CD14-positive monocyte (primary cell): ENCODE data around the gene NHS. TPM values are rescaled to one million over a fixed set of nuclear protein-coding genes. Genes with fewer than 3 reads are reported as not detected.

Source experiments
- DNase-seq, 3 donors: peaks; one replicate each; pipeline ENCODE4 v3.0.0-alpha.2; 2011 to 2022
- H2AFZ ChIP-seq: 2 replicates; pipeline ENCODE4 v1.6.0; 2012; ENCODE audit warnings: mild to moderate bottlenecking, low read depth, low read length, inconsistent platforms; ENCODE audit not compliant: insufficient read depth, poor library complexity, severe bottlenecking
- H3K27ac ChIP-seq, 2 donors: 1 replicate in 1 of 2; 2 replicates in 1 of 2; pipeline ENCODE4 v1.5.1; 2012 to 2013; ENCODE audit warnings: low read length in 2 of 2, control low read depth in 1 of 2, inconsistent platforms in 1 of 2, low read depth in 1 of 2, mild to moderate bottlenecking in 1 of 2
- H3K27me3 ChIP-seq, 2 donors: one replicate each; pipeline versions ENCODE4 v1.6.0 to v1.6.1; 2011 to 2013; ENCODE audit warnings: low read length in 2 of 2; ENCODE audit not compliant: control insufficient read depth in 2 of 2, insufficient read depth in 2 of 2
- H3K36me3 ChIP-seq, 2 donors: replicated peaks in 1 of 2; 1 replicate in 1 of 2; 2 replicates in 1 of 2; pipeline versions ENCODE4 v1.5.1 to v1.6.1; 2012 to 2013; ENCODE audit warnings: low read length in 2 of 2, control low read depth in 1 of 2, inconsistent platforms in 1 of 2, mild to moderate bottlenecking in 1 of 2; ENCODE audit not compliant: insufficient read depth in 2 of 2, control insufficient read depth in 1 of 2
- H3K4me1 ChIP-seq, 2 donors: 1 replicate in 1 of 2; 2 replicates in 1 of 2; pipeline versions ENCODE4 v1.5.1 to v1.6.1; 2012 to 2013; ENCODE audit warnings: low read length in 2 of 2, control low read depth in 1 of 2, inconsistent platforms in 1 of 2, mild to moderate bottlenecking in 1 of 2, moderate library complexity in 1 of 2; ENCODE audit not compliant: insufficient read depth in 2 of 2, control insufficient read depth in 1 of 2
- H3K4me2 ChIP-seq: replicated peaks from 2 replicates; pipeline ENCODE3; 2012; ENCODE audit warnings: low read length, moderate library complexity, mild to moderate bottlenecking; ENCODE audit not compliant: poor library complexity, severe bottlenecking; ENCODE audit errors: extremely low read depth
- H3K4me3 ChIP-seq, 3 experiments: fragments of 200-600 bp in 1 of 3; sonication (generic) in 1 of 3; replicated peaks in 1 of 3; 1 replicate in 2 of 3; 2 replicates in 1 of 3; pipeline ENCODE4 v1.5.1; 2011 to 2013; ENCODE audit warnings: low read length in 3 of 3, mild to moderate bottlenecking in 3 of 3, control low read depth in 2 of 3, low read depth in 2 of 3, inconsistent platforms in 1 of 3, moderate library complexity in 1 of 3
- H3K79me2 ChIP-seq: 2 replicates; pipeline ENCODE4 v1.6.0; 2012; ENCODE audit warnings: mild to moderate bottlenecking, control low read depth, inconsistent platforms, low read length, moderate library complexity; ENCODE audit not compliant: insufficient read depth
- H3K9ac ChIP-seq: 2 replicates; pipeline ENCODE4 v1.6.0; 2017; ENCODE audit warnings: low read length, mild to moderate bottlenecking; ENCODE audit not compliant: insufficient read depth, poor library complexity, severe bottlenecking
- H3K9me3 ChIP-seq, 2 donors: replicated peaks in 1 of 2; 1 replicate in 1 of 2; 2 replicates in 1 of 2; pipeline versions ENCODE4 v1.5.1 to v1.6.1; 2012 to 2013; ENCODE audit warnings: low read length in 2 of 2, control low read depth in 1 of 2; ENCODE audit not compliant: control insufficient read depth in 1 of 2, insufficient read depth in 1 of 2
- H4K20me1 ChIP-seq: 2 replicates; pipeline ENCODE4 v1.6.0; 2012; ENCODE audit warnings: mild to moderate bottlenecking, low read length, control low read depth, moderate library complexity; ENCODE audit not compliant: insufficient read depth
- H3K27ac Mint-ChIP-seq, 7 donors: one replicate each; pipeline ENCODE4 v1.8.0; 2020; ENCODE audit warnings: mild to moderate bottlenecking in 7 of 7, mixed read lengths in 7 of 7, moderate library complexity in 6 of 7, inconsistent platforms in 2 of 7
- H3K27me3 Mint-ChIP-seq, 3 donors: one replicate each; pipeline ENCODE4 v1.8.0; 2021 to 2022; ENCODE audit warnings: low read depth in 3 of 3, mild to moderate bottlenecking in 3 of 3, mixed read lengths in 3 of 3, moderate library complexity in 3 of 3, inconsistent platforms in 1 of 3
- H3K36me3 Mint-ChIP-seq, 2 donors: one replicate each; pipeline ENCODE4 v1.8.0; 2020; ENCODE audit warnings: mixed read lengths in 2 of 2, inconsistent platforms in 1 of 2, mild to moderate bottlenecking in 1 of 2
- H3K4me1 Mint-ChIP-seq: one replicate; pipeline ENCODE4 v1.8.0; 2020; ENCODE audit warnings: mild to moderate bottlenecking, mixed read lengths
- H3K4me3 Mint-ChIP-seq, 2 donors: one replicate each; pipeline ENCODE4 v1.8.0; 2020; ENCODE audit warnings: mild to moderate bottlenecking in 2 of 2, mixed read lengths in 2 of 2, moderate library complexity in 1 of 2
- H3K9me3 Mint-ChIP-seq, 7 donors: one replicate each; pipeline ENCODE4 v1.8.0; 2020 to 2022; ENCODE audit warnings: mixed read lengths in 7 of 7, mild to moderate bottlenecking in 6 of 7, moderate library complexity in 6 of 7, inconsistent platforms in 2 of 7
- CTCF ChIP-seq: fragments of 200-600 bp; IDR thresholded peaks from one replicate; pipeline ENCODE4 v1.8.0; 2022; ENCODE audit warnings: antibody characterized with exemption, mild to moderate bottlenecking
- WGBS: methylation state at CpG from one replicate; pipeline ENCODE4 v1.1.5; 2013; ENCODE audit warnings: missing lambda C conversion rate; ENCODE audit not compliant: insufficient coverage; 5-methylcytosine and 5-hydroxymethylcytosine counted together
- intact Hi-C, 2 donors: fragments of 100-400 bp; cut with micrococcal nuclease; formaldehyde crosslinking; loops; one replicate each; pipeline versions ENCODE4 v1.15.0 to v1.15.1; 2023
- polyA plus RNA-seq, 3 donors: library from polyadenylated mRNA; depleted of rRNA in 1 of 3; unstranded in 2 of 3; stranded (reverse) in 1 of 3; fragments of 300-500 nt in 2 of 3; fragments of >200 nt in 1 of 3; fragmentation: Illumina TruSeq in 2 of 3; gene quantifications; 1 replicate in 2 of 3; 2 replicates in 1 of 3; pipeline ENCODE4 v1.2.3, GENCODE V29; 2012 to 2021

NHS gene
- polyA plus RNA-seq, 3 donors: 0.86 to 1.8 (median 1.3) TPM

- Histone ChIP-seq H3K4me2 (no peak overlapping the region), H4K20me1 (no peaks in the 10 kb centered on the region), H3K27me3 (peaks cover 0 to 3% of the 10 kb centered on the region in 2 donors), H3K4me3 (no peak overlapping the region), H3K9ac (no peak overlapping the region), H3K4me1 (no peaks in the 10 kb centered on the region), H2AFZ (no peak overlapping the region), H3K27ac (no peak overlapping the region), H3K36me3 (no peaks in the 10 kb centered on the region), H3K79me2 (no peaks in the 10 kb centered on the region), H3K9me3 (no peaks in the 10 kb centered on the region)
- Mint-ChIP-seq H3K27ac (no peak overlapping the region), H3K4me3 (no peak overlapping the region), H3K27me3 (peaks cover 0 to 6% (median 4%) of the 10 kb centered on the region in 3 donors), H3K9me3 (peaks cover 0 to 3% (median 0%) of the 10 kb centered on the region in 7 donors), H3K4me1 (no peaks in the 10 kb centered on the region), H3K36me3 (no peaks in the 10 kb centered on the region)
- TF ChIP-seq CTCF: no peak
- no peak for DNase-seq
- intact Hi-C loops: no loop called here
- no CpG with 5 or more reads among the region's 1 CpG for WGBS
Observed at GRCh38 chrX:17432158-17432557, 57.2 kb downstream of the NHS start.

GRCh38 chrX:17433965-17434364 is 59.0 kb downstream of the NHS start:
- H3K27me3 Mint-ChIP-seq: peaks cover 0 to 6% (median 6%) of the 10 kb centered on the region in 3 donors
- no peak overlapping the region for H2AFZ ChIP-seq
- H4K20me1 ChIP-seq: no peaks in the 10 kb centered on the region
- H3K4me3 Mint-ChIP-seq: no peak overlapping the region
- no peaks in the 10 kb centered on the region for H3K4me1 Mint-ChIP-seq
- no peaks in the 10 kb centered on the region for H3K36me3 Mint-ChIP-seq
- peaks cover 0 to 9% of the 10 kb centered on the region in 2 donors for H3K27me3 ChIP-seq
- no peak overlapping the region for H3K9ac ChIP-seq
- intact Hi-C loops: no loop called here
- no peak overlapping the region for H3K4me2 ChIP-seq
- no CpG with 5 or more reads among the region's 3 CpGs for WGBS
- H3K4me3 ChIP-seq: no peak overlapping the region
- H3K79me2 ChIP-seq: no peaks in the 10 kb centered on the region
- H3K9me3 Mint-ChIP-seq: peaks cover 0 to 3% (median 0%) of the 10 kb centered on the region in 7 donors
- H3K36me3 ChIP-seq: no peaks in the 10 kb centered on the region
- no peak overlapping the region for H3K27ac Mint-ChIP-seq
- no peak for TF ChIP-seq CTCF
- H3K4me1 ChIP-seq: no peaks in the 10 kb centered on the region
- no peak overlapping the region for H3K27ac ChIP-seq
- no peak for DNase-seq
- no peaks in the 10 kb centered on the region for H3K9me3 ChIP-seq
